ENCODE results near the gene ZNF70. TPM values are rescaled to one million over a fixed set of nuclear protein-coding genes. Genes with fewer than 3 reads are reported as not detected.

ZNF70 gene
- total and polyA plus RNA-seq, 10 of the 15 experiments (the other 5 are each of a cell fraction or from before 2014, with no cell fraction given) = 0.15 to 2.3 (median 0.85) TPM

DNA sequence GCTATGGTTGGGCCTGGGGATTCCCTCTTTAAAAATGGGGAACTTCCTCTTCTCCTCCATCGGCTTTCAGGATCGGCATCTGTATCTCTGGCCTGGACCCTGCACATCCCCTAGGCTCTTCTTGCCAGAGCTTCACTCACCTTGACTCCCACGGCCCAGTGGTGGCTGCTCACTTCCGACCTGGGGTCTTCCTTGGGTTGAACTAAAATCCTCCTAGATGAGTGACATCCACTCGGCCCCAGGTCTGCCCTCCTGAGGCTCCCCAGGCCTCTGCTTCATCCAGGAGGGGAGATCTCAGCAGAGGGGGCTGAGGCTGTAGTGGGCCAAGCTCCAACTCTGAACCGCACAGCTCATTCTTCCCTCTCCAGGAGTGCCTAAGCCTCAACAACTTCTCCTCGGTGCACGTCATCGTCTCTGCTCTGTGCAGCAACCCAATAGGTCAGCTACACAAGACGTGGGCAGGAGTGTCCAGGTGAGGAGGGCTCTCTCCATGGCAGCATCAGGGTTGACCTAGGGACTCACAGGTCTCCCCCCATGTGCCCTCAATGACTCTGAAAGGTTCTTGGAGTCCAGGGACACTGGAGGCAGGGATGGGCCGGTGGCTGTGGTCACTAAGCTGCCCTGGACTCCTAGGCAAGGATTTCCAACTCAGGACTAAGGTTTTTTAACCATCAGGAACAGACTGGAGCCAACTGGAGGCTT is 56.8 kb downstream of the ZNF70 start (continued):
- TF ChIP-seq NR2F1 (conservative IDR thresholded peaks at IDR 0.05) (no peak), CBX5 (IDR thresholded peaks at IDR 0.05; ENCODE audit: low read depth) (no peak), KAT2A (conservative IDR thresholded peaks at IDR 0.05; ENCODE audit: control insufficient read depth, low read depth, low read length) (no peak)

DNA sequence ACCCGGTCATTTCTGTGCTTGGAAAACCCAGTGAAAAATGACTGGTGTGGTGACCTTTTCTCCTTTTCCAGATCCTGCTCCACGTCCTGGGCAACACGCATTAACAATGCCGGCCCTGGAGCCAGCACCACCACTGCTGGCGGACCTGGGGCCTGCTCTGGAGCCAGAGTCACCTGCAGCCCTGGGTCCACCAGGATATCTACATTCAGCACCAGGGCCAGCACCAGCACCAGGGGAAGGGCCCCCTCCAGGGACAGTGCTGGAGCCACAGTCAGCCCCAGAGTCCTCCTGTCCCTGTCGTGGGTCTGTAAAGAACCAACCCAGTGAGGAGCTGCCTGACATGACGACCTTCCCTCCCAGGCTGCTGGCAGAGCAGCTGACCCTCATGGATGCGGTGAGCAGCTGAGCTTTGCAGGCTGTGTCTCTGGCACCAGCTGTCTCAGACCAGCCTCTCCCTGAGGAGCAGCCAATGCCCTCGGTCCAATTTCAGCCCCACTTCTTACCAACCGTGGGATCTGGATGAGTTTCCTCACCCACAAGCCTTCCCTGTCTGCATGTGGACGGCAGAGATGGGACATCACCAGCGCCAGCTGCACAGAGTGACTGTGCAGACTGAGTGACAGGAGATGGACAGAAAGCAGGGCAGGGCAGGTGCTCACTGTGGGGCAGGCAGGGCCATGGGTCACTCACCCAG is 58.2 kb downstream of the ZNF70 start:
- 90% methylated on average over 12 of the region's 12 CpGs for WGBS (ENCODE audit: insufficient coverage, insufficient replicate concordance, low lambda C conversion rate, missing lambda C conversion rate)
- ChIA-PET CTCF (no interaction called here), SMC1A (ENCODE audit: uncharacterized antibody, unreplicated experiment) (no interaction called here), POLR2A (no interaction called here), RAD21 (ENCODE audit: unreplicated experiment) (no interaction called here)
- H4K20me1 ChIP-seq (ENCODE audit: control insufficient read depth, insufficient read depth) = 0 out of 2 replicates have a peak, but pooled peaks cover 3% of the 10 kb centered on the region
- no peak for DNase-seq (ENCODE audit: low read depth, low spot score)
- peaks cover 15% of the 10 kb centered on the region for H3K4me1 ChIP-seq (ENCODE audit: control insufficient read depth, insufficient read depth, low read length)
- FAIRE-seq = no peak
- BruUV-seq (replicated peaks) = no TSS peak
- H3K9ac ChIP-seq (ENCODE audit: control insufficient read depth, insufficient read depth, low read length) = no peak overlapping the region
- H3K79me2 ChIP-seq (ENCODE audit: control insufficient read depth, insufficient read depth, low read length) = no peaks in the 10 kb centered on the region
- H3K4me2 ChIP-seq (ENCODE audit: control insufficient read depth, insufficient read depth) = no peak overlapping the region
- ATAC-seq = no peak
- intact Hi-C loops (cut with micrococcal nuclease; ENCODE audit: unreplicated experiment) (no loop called here), in situ Hi-C loops (cut with MboI) (no loop called here)
- H3K27me3 ChIP-seq (replicated peaks in 1 of 2; ENCODE audit: control insufficient read depth in 2 of 2, insufficient read depth in 2 of 2, low read length in 1 of 2) = no peaks in the 10 kb centered on the region
- H3K9me3 ChIP-seq (replicated peaks; ENCODE audit: control insufficient read depth, insufficient read depth, low read length) = no peaks in the 10 kb centered on the region
- TF ChIP-seq JUNB (IDR thresholded peaks at IDR 0.05) = no peak
- TF ChIP-seq, protein P1, sequence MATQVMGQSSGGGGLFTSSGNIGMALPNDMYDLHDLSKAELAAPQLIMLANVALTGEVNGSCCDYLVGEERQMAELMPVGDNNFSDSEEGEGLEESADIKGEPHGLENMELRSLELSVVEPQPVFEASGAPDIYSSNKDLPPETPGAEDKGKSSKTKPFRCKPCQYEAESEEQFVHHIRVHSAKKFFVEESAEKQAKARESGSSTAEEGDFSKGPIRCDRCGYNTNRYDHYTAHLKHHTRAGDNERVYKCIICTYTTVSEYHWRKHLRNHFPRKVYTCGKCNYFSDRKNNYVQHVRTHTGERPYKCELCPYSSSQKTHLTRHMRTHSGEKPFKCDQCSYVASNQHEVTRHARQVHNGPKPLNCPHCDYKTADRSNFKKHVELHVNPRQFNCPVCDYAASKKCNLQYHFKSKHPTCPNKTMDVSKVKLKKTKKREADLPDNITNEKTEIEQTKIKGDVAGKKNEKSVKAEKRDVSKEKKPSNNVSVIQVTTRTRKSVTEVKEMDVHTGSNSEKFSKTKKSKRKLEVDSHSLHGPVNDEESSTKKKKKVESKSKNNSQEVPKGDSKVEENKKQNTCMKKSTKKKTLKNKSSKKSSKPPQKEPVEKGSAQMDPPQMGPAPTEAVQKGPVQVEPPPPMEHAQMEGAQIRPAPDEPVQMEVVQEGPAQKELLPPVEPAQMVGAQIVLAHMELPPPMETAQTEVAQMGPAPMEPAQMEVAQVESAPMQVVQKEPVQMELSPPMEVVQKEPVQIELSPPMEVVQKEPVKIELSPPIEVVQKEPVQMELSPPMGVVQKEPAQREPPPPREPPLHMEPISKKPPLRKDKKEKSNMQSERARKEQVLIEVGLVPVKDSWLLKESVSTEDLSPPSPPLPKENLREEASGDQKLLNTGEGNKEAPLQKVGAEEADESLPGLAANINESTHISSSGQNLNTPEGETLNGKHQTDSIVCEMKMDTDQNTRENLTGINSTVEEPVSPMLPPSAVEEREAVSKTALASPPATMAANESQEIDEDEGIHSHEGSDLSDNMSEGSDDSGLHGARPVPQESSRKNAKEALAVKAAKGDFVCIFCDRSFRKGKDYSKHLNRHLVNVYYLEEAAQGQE (IDR thresholded peaks at IDR 0.05; ENCODE audit: low read depth, low read length) = peak; percentile 70; the same call in 1 of the 2 replicates
- peaks cover 8 to 10% of the 10 kb centered on the region in 2 experiments; a peak in 3 of 4 replicates for H3K36me3 ChIP-seq (ENCODE audit: control insufficient read depth in 2 of 2, insufficient read depth in 2 of 2, low read length in 1 of 2)
- H3K4me3 ChIP-seq = no peak overlapping the region
- H3K27ac ChIP-seq (ENCODE audit: control insufficient read depth, insufficient read depth) = no peak overlapping the region
- H2AFZ ChIP-seq (ENCODE audit: control insufficient read depth, low read depth, low read length) = no peak overlapping the region
